HG03432 (cell line): ENCODE results near the gene MPDZ.

Experiments used
- ATAC-seq: cut with Tn5 transposase; IDR thresholded peaks from one replicate; pipeline ENCODE4 v1.9.1; 2021; ENCODE audit warnings: mild to moderate bottlenecking, moderate library complexity; ENCODE audit not compliant: unreplicated experiment

MPDZ gene

GRCh38 chr9:13140843-13141592 is 138.5 kb downstream of the MPDZ start:
- no peak for ATAC-seq

GRCh38 chr9:13139641-13140171 is 139.8 kb downstream of the MPDZ start:
- no peak for ATAC-seq

DNA sequence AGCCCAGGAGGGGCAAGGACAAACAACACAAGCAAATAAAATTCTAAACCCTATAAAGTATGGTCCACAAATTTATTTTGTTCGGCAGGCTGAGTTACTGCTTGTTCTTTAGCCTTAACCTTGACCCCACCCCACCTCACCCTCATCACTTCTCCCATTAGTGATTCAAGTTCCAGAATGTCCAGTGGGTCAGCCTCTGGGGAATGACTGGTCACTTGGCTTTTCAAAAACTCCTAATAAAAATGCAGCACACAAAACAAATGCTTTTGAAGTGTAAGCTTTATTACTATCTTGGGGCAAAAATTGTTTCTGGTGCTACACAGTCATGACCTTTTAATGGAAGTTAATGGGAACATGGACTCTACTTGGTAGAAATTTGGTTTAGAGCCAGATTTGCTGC is 142.1 kb downstream of the MPDZ start:
- no peak for ATAC-seq

DNA sequence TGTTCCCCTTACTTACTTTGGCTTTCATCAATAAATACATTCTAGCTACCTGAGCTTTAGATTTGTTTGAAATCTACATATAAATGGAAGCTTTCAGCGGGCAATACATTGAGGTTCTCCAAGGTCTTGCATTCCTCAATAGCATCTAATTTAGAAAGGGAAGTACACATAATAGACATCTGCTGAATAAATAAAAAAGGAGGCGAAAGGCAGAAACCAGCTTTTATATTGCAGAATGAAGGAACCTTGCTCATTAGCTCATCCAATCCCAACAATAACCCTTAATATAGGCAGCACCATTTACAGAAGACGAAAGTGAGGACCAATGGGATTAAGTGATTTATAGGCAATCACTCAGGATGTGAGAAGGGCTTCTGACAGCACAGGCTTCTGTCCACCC is 147.5 kb downstream of the MPDZ start:
- ATAC-seq = no peak

DNA sequence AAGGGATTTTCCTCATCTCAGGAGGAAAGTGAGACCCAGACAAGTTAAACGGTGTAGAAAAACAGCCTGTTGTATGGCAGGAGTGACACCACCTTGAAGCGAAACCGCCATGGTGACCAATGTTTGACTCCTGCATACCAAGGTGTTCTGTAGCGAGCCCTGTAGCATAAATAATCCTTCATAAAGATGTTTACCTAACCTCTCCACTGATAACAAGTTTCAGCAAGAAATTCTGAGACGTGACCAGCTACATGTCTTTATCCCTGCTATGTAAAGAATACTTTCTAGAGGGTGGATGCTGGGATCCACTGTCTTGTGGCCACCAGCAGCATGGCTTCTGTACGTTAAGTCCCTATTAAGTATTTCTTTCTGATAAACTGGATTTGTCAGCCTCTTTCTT is 148.1 kb downstream of the MPDZ start:
- no peak for ATAC-seq

- ATAC-seq = no peak
These were observed 151.1 kb downstream of the MPDZ start for GRCh38 chr9:13128266-13128860.

DNA sequence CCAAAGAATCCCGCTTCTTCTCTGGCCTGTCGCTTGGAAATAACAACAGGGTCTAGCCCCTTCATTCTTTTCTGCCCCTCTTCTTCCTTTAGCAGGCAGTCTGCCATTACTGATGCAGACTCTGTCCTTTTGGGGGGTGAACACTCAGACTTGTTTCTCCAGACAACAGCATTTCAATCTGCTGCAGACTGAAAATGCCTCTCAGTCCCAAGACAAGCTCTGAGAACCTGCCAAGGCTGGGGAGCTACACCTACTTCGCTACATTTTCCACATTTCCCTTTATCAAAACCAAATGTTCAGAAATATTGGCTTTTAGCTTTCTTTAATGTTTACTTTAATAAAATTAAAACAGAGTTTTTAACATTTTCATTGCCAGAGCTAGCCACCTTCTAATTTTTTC is 152.4 kb downstream of the MPDZ start:
- no peak for ATAC-seq

DNA sequence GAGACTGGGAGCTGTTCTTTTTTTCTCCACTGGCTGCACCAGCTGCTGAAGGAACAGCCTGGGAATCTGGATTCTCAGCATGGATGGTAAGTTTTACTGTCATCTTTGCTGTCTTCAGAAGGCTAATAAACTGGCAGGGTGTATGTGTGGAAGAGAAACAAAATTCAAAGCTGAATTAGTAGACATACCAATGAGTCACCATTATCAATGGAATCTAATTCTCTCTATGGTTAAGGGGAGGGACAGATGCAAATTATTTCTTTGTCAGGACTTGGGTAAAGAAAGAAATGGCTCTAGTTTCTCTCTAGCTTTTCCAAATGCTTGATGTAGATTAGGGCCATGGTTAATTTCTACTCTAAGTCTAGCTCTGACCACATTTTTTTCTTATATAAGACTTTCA is 154.2 kb downstream of the MPDZ start:
- ATAC-seq = no peak

GRCh38 chr9:13122756-13123369 is 156.6 kb downstream of the MPDZ start:
- ATAC-seq = no peak

- ATAC-seq = no peak
These were observed 161.2 kb downstream of the MPDZ start for GRCh38 chr9:13118313-13118712.

GRCh38 chr9:13116292-13116691 is 163.2 kb downstream of the MPDZ start:
- no peak for ATAC-seq

DNA sequence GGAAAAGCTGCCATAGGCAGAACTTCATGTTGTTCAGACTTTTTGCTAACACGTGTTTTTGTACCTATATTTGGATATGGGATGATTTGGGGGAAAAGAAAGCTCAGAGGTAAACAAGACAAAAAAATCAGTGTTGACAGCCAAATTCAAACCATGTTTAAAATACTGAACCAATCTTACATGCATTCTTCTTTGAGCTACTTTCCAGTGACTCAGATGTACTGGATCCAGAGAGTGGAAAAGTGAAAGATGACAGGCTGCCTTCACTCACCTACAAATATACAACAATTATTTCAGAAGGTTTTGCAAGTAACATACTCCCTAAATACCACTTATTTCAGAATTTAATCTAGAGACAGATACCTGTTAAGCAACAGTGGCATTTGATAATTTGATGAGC is 165.7 kb downstream of the MPDZ start:
- no peak for ATAC-seq

DNA sequence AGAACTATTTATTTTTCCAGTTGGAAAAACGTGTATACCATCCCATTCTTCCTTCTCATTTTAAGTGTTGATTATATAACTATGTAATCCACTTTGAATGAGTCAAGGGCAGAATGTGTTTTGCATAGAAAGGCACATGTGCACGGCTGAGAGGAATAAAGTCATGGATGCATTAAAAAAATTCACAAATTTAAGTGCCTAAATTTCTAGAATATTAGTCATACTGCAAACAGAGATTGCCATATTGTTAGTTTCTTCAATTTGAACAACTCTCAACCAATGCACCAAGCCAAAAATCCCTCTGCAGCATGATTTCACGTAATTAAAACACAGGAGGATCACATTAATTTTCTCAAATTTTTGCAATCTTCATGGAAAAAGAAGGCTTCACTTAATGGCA is 166.3 kb downstream of the MPDZ start:
- ATAC-seq = no peak

- ATAC-seq = no peak
These were observed 167.7 kb downstream of the MPDZ start for GRCh38 chr9:13111778-13112177.

DNA sequence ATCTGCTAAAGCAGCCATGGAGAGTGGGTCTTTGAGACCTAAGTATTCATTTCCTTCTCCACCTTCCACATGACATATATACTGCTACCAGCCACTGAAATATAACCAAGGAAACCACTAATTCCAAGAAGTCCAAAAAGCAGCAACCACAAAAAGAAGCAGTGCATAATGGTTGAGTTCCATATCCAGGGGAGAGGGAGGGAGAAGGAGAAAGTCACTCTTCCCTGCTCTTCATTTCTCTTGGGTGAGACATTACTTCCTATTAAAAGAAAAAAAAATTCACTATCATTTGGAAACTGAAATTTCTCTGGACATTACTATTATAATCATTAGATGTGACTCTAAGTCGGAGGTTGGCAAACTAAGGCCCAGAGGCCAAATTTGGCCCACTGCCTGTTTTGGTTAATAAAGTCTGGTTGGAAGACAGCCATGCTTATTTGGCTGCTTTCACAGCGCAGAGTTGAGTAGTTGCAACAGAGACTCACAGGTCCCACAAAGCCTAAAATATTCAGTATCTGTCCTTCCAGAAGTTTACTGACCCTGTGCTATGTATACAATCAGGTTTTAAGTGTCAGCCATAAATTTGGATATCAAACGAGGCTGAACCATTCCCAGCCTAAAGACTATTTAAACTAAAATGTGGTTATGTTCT is 168.6 kb downstream of the MPDZ start:
- ATAC-seq = no peak

- ATAC-seq = no peak
These were observed 169.7 kb downstream of the MPDZ start for GRCh38 chr9:13109781-13110180.

- ATAC-seq = no peak
These were observed 172.5 kb downstream of the MPDZ start for GRCh38 chr9:13107008-13107407.

DNA sequence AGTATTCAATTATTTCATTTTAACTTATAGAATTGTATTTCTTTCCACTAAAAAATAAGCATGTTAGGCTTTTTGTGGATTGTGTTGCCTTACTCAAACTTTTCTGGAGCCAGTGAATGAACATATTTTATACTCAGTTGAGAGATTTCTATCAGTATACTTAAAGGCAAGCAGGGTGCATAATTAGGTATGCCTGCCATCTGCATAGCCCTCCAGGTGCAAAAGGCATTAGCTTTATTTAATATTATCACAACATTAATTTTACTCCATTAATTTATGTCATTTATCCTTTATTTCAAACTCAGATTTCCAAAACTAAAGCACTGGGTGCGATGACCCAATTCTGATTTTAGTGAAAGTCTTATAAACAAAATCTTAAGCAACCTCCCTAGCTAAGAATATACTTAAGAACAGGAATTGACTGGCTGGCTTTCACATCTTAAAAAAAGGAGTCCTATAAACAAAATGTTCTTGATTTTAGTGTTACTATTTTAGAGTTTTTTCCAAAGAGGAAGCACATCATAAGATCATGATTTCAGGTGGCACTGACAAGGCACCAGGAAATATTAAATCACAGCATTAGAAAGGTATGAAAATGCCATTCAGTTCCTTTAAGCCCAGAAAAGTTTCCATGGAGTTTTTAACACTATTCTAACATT is 178.4 kb downstream of the MPDZ start:
- ATAC-seq = no peak

GRCh38 chr9:13095056-13095455 is 184.4 kb downstream of the MPDZ start:
- ATAC-seq = no peak

DNA sequence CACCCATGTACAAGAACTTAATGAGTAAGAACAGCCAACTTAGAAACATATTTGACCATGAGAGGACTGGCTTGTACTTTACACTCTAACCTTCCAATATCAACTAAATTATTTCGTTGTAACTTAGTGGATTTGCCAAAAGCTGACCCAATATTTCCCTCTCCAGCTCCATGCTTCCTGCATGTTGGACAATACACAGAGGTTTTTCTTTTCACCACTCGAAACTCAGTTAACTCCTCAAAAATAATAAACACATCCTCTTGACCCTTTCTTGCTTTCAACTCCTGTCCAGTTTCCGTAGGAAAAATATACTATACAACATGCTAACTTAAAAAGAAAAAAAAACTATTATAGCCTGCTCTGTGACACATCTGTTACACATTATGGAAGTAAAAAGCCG is 188.9 kb downstream of the MPDZ start:
- ATAC-seq = no peak

DNA sequence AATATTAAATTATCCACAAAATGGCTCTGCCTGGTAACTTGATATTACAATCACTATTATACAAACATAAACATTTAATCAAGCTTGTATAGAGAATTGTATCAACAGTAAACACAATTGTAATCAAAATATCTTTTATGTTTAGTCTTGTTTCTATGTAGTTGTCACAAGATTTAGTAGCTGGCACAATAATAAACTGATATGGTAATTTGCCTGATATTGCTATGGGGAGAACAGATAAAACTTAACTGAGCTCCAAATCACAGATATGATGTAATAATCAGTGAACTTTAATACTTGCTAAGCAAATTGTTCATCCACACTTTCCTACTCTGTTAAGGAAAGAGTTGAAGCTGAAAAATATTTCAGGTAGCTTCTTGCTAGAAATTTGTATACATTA is 189.8 kb downstream of the MPDZ start:
- ATAC-seq = no peak
